Choroid plexus epithelial cell (primary cell): Measurements from ENCODE around the gene FNDC4.
A peak's percentile ranks its signal among the peaks of the same experiment; 100 is the strongest.

Experiments
- DNase-seq: peaks from one replicate; pipeline ENCODE4 v3.0.0-alpha.2; 2010; ENCODE audit warnings: low read depth
- H3K4me3 ChIP-seq: 2 replicates; pipeline ENCODE4 v1.5.1; 2011; ENCODE audit warnings: low read depth, mild to moderate bottlenecking, control low read depth, low read length, moderate library complexity
- CTCF ChIP-seq: conservative IDR thresholded peaks from 2 replicates; pipeline ENCODE4 v1.5.1; 2011; ENCODE audit warnings: low read depth, mild to moderate bottlenecking, control low read depth, inconsistent platforms, low read length, moderate library complexity

The FNDC4 gene

GRCh38 chr2:27445155-27445554 lies 49.8 kb downstream of the FNDC4 start:
- DNase-seq = no peak
- TF ChIP-seq CTCF = no peak
- H3K4me3 ChIP-seq = no peak overlapping the region

GRCh38 chr2:27442920-27443282 lies 52.1 kb downstream of the FNDC4 start:
- peak; percentile 8 for DNase-seq
- no peak overlapping the region for H3K4me3 ChIP-seq
- no peak for TF ChIP-seq CTCF

- H3K4me3 ChIP-seq = no peak within 1 kb of the TSS
- peak; percentile 24 for TF ChIP-seq CTCF
- DNase-seq = no peak
These were observed 52.8 kb downstream of the FNDC4 start, which contains the start of gene KRTCAP3 for GRCh38 chr2:27441958-27442919. Gene KRTCAP3 (plus strand): TSS chr2:27442381. CDS start chr2:27442413, 32 bp downstream.
